Smooth muscle cell (in vitro differentiated cells): ENCODE results near the gene STK32B. TPM values are rescaled to one million over a fixed set of nuclear protein-coding genes. Genes with fewer than 3 reads are reported as not detected.

ENCODE experiments used
- DNase-seq: peaks from one replicate; lab custom pipeline; 2025; ENCODE audit not compliant: unreplicated experiment; lab: John Stamatoyannopoulos, UW
- H2AFZ ChIP-seq: fragments of 200-600 bp; sonication (generic); 2 replicates; pipeline ENCODE4 v1.6.0; 2016; ENCODE audit warnings: antibody characterized with exemption, low read depth, mild to moderate bottlenecking
- H3F3A ChIP-seq: fragments of 200-600 bp; sonication (generic); 2 replicates; pipeline ENCODE4 v1.6.0; 2017; ENCODE audit warnings: antibody characterized with exemption, low read depth
- H3K27ac ChIP-seq: fragments of 200-600 bp; sonication (generic); 2 replicates; pipeline ENCODE4 v1.5.1; 2016; ENCODE audit warnings: low read depth, mild to moderate bottlenecking
- H3K27me3 ChIP-seq: fragments of 200-600 bp; sonication (generic); 2 replicates; pipeline ENCODE4 v1.6.1; 2016; ENCODE audit warnings: low read depth, mild to moderate bottlenecking
- H3K36me3 ChIP-seq: fragments of 200-600 bp; sonication (generic); 2 replicates; pipeline ENCODE4 v1.5.1; 2016; ENCODE audit warnings: low read depth
- H3K4me1 ChIP-seq: fragments of 200-600 bp; sonication (generic); 2 replicates; pipeline ENCODE4 v1.5.1; 2016; ENCODE audit warnings: low read depth
- H3K4me2 ChIP-seq: fragments of 200-600 bp; sonication (generic); 2 replicates; pipeline ENCODE4 v1.6.0; 2016; ENCODE audit warnings: mild to moderate bottlenecking
- H3K4me3 ChIP-seq: fragments of 200-600 bp; sonication (generic); 2 replicates; pipeline ENCODE4 v1.5.1; 2016; ENCODE audit warnings: mild to moderate bottlenecking
- H3K79me2 ChIP-seq: fragments of 200-600 bp; sonication (generic); 2 replicates; pipeline ENCODE4 v1.6.0; 2016; ENCODE audit warnings: low read depth, mild to moderate bottlenecking
- H3K9ac ChIP-seq: fragments of 200-600 bp; sonication (generic); 2 replicates; pipeline ENCODE4 v1.6.0; 2016; ENCODE audit warnings: low read depth
- H3K9me3 ChIP-seq: fragments of 200-600 bp; sonication (generic); replicated peaks from 2 replicates; pipeline ENCODE4 v1.5.1; 2016; ENCODE audit warnings: low read depth
- H4K20me1 ChIP-seq: fragments of 200-600 bp; sonication (generic); 2 replicates; pipeline ENCODE4 v1.6.0; 2016; ENCODE audit warnings: low read depth
- CTCF ChIP-seq: fragments of 200-600 bp; sonication (generic); IDR thresholded peaks from 2 replicates; pipeline ENCODE4 v1.5.1; 2017; ENCODE audit warnings: borderline replicate concordance, mild to moderate bottlenecking, antibody characterized with exemption; ENCODE audit not compliant: insufficient read depth, poor library complexity, severe bottlenecking
- WGBS: methylation state at CpG from one replicate; pipeline ENCODE4 v1.1.7; 2016; ENCODE audit warnings: low lambda C conversion rate; 5-methylcytosine and 5-hydroxymethylcytosine counted together
- polyA plus RNA-seq: library from polyadenylated mRNA; unstranded; fragments of >200 nt; fragmentation: Nextera tagmentation; extraction: Ambion mirVana; gene quantifications from 2 replicates; pipeline ENCODE4 v1.2.1, GENCODE V29; 2016
- total RNA-seq: library from RNA; depleted of rRNA; stranded (reverse); fragments of >200 nt; gene quantifications from 2 replicates; pipeline ENCODE4 v1.2.3, GENCODE V29; 2014

Gene STK32B
- total and polyA plus RNA-seq, 2 experiments from 2014 or later, result 3.5 to 4.0 TPM

GRCh38 chr4:5455003-5455585 is 403.8 kb downstream of the STK32B start:
- DNase-seq, result no peak
- Histone ChIP-seq H3K27ac (no peak overlapping the region), H3K4me3 (no peak overlapping the region), H4K20me1 (no peaks in the 10 kb centered on the region), H3K79me2 (no peaks in the 10 kb centered on the region), H3K36me3 (no peaks in the 10 kb centered on the region), H3K9ac (no peak overlapping the region), H3K4me2 (no peak overlapping the region), H3K4me1 (no peaks in the 10 kb centered on the region), H3K27me3 (no peaks in the 10 kb centered on the region), H3K9me3 (no peaks in the 10 kb centered on the region), H2AFZ (no peak overlapping the region), H3F3A (no peaks in the 10 kb centered on the region)
- WGBS, result 94% methylated on average over 14 of the region's 14 CpGs
- TF ChIP-seq CTCF, result no peak

DNA sequence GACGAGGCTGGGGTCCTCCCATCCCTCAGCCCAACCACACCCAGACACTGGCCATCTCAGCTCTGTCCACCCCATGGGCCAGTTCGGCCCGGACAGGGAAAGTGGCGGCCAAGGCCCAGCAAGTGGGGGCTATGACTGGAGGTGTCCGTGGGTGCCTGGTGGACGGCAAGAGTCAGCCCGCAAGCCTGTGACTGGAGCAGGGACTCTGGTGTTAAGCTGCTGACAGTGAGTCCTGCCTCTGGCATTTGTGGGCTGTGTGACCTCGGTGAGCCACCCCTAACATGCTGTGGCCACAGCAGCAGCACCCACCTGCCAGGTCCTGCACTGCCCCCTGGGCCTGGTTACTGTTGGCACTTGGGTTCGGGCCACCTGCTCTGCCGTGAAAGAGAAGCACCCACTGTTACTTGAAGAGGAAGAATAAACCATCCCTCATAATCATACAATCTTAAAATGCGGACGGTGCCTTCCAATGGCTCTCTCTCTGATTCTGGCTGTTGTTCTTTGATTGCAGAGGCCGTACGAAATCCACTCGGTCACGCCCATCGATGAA is 405.1 kb downstream of the STK32B start:
- 94% methylated on average over 17 of the region's 17 CpGs for WGBS
- Histone ChIP-seq H3F3A (no peaks in the 10 kb centered on the region), H3K27me3 (no peaks in the 10 kb centered on the region), H3K4me2 (no peak overlapping the region), H3K79me2 (no peaks in the 10 kb centered on the region), H2AFZ (no peak overlapping the region), H3K36me3 (no peaks in the 10 kb centered on the region), H3K4me1 (no peaks in the 10 kb centered on the region), H3K27ac (no peak overlapping the region), H3K9me3 (no peaks in the 10 kb centered on the region), H4K20me1 (no peaks in the 10 kb centered on the region), H3K9ac (no peak overlapping the region), H3K4me3 (no peak overlapping the region)
- no peak for TF ChIP-seq CTCF
- DNase-seq, result no peak

DNA sequence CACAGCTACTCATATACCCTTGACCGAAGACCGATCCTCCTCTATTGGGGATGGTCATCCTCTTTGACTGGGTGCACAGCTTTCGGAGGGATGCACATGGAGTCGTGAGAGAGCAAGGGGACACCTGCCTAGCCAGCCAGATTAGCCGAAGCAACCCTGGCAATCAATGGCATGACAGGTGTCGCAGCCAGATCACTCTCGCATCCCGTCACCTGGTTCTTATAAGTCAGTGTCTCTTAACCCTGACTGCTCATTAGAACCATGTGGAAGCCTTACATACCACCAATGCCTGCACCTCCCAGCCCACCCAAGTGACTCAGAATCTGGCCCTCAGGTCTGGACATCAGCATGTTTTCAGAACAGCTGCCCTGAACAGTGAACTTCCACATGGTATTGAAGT is 407.4 kb downstream of the STK32B start:
- no peak for DNase-seq
- Histone ChIP-seq H3K27me3 (no peaks in the 10 kb centered on the region), H3K36me3 (no peaks in the 10 kb centered on the region), H2AFZ (no peak overlapping the region), H3K9me3 (no peaks in the 10 kb centered on the region), H3F3A (no peaks in the 10 kb centered on the region), H3K9ac (no peak overlapping the region), H3K4me1 (no peaks in the 10 kb centered on the region), H4K20me1 (no peaks in the 10 kb centered on the region), H3K4me3 (no peak overlapping the region), H3K27ac (no peak overlapping the region), H3K4me2 (no peak overlapping the region), H3K79me2 (no peaks in the 10 kb centered on the region)
- 95% methylated on average over 8 of the region's 8 CpGs for WGBS
- TF ChIP-seq CTCF, result no peak

GRCh38 chr4:5459236-5459635 is 408.0 kb downstream of the STK32B start:
- Histone ChIP-seq H3K9me3 (no peaks in the 10 kb centered on the region), H3K9ac (no peak overlapping the region), H4K20me1 (no peaks in the 10 kb centered on the region), H2AFZ (no peak overlapping the region), H3K4me1 (no peaks in the 10 kb centered on the region), H3K27ac (no peak overlapping the region), H3K4me2 (no peak overlapping the region), H3F3A (no peaks in the 10 kb centered on the region), H3K36me3 (no peaks in the 10 kb centered on the region), H3K27me3 (no peaks in the 10 kb centered on the region), H3K79me2 (no peaks in the 10 kb centered on the region), H3K4me3 (no peak overlapping the region)
- 81% methylated on average over 3 of the region's 3 CpGs for WGBS
- DNase-seq, result no peak
- TF ChIP-seq CTCF, result no peak
